Cardiac muscle cell (in vitro differentiated cells and primary cell): ENCODE data around the gene TSPAN3. TPM values are rescaled to one million over a fixed set of nuclear protein-coding genes. Genes with fewer than 3 reads are reported as not detected.

Experiments
- DNase-seq, 2 donors: peaks; one replicate each; pipeline versions ENCODE4 v3.0.0 to v3.0.0-alpha.2; 2010 to 2017; ENCODE audit warnings: low read depth in 1 of 2, low spot score in 1 of 2
- H3K27ac ChIP-seq: fragments of 200-600 bp; sonication (generic); 2 replicates; pipeline ENCODE4 v1.5.1; 2016
- H3K27me3 ChIP-seq: fragments of 200-600 bp; sonication (generic); 2 replicates; pipeline ENCODE4 v1.6.0; 2016; ENCODE audit warnings: control low read depth
- H3K36me3 ChIP-seq: fragments of 200-600 bp; sonication (generic); 2 replicates; pipeline ENCODE4 v1.5.1; 2016; ENCODE audit warnings: control low read depth
- H3K4me1 ChIP-seq: fragments of 200-600 bp; sonication (generic); 2 replicates; pipeline ENCODE4 v1.8.1; 2017; ENCODE audit warnings: low read depth, mild to moderate bottlenecking, mixed run types
- H3K4me3 ChIP-seq: fragments of 200-600 bp; sonication (generic); 2 replicates; pipeline ENCODE4 v1.5.1; 2016; ENCODE audit warnings: mild to moderate bottlenecking
- H3K9me3 ChIP-seq: fragments of 200-600 bp; sonication (generic); 2 replicates; pipeline ENCODE4 v1.5.1; 2017; ENCODE audit warnings: low read depth, mild to moderate bottlenecking, control low read depth
- CTCF ChIP-seq: IDR thresholded peaks from 2 replicates; pipeline ENCODE4 v1.5.1; 2012; ENCODE audit warnings: low read depth, mild to moderate bottlenecking, low read length
- polyA plus RNA-seq: library from polyadenylated mRNA; unstranded; fragments of >200 nt; fragmentation: Nextera tagmentation; extraction: Ambion mirVana; gene quantifications from 2 replicates; pipeline ENCODE4 v1.2.1, GENCODE V29; 2016
- total RNA-seq: library from RNA; depleted of rRNA; stranded (reverse); fragments of >200 nt; gene quantifications from 2 replicates; pipeline ENCODE4 v1.2.3, GENCODE V29; 2016

The TSPAN3 gene
- total and polyA plus RNA-seq, 2 experiments from 2014 or later, result 316 to 427 TPM

GRCh38 chr15:77010312-77010686 is 60.6 kb downstream of the TSPAN3 start:
- no peaks in the 10 kb centered on the region for H3K4me1 ChIP-seq
- H3K4me3 ChIP-seq, result no peak overlapping the region
- no peak overlapping the region for H3K27ac ChIP-seq
- no peaks in the 10 kb centered on the region for H3K27me3 ChIP-seq
- TF ChIP-seq CTCF, result no peak
- H3K9me3 ChIP-seq, result no peaks in the 10 kb centered on the region
- H3K36me3 ChIP-seq, result no peaks in the 10 kb centered on the region
- no peak for DNase-seq

DNA sequence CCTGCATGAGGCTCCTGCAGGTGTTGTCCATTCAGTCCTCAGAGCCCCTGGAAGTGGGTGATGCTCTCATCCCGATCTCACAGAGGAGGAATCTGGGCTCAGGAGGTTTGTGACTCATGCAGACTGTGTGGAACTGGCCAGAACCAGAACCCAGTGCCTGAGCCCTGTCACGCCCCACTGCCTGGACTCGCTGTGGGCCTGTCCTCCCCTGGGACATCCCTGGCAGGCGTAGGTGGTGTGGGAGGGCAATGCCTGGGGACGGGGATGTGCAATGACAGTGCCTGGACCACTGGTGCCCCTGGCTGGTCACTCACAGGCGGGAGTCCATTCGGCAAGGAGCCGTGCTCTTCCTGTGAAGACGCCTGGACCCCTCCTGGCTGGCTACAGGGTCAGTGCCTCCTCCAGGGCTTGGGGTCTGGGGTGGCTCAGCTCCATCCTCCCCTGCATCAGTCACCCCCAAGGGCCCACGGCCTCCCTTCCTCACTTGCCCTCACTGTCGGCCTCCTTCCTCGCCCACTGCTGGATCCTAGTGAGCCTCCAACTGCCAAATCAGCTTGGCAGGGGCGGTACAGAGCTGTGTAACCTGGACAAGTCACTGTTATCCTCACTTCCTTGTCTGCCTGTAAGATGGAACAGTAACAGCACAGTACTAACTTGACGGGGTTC is 61.1 kb downstream of the TSPAN3 start:
- no peak for TF ChIP-seq CTCF
- H3K4me1 ChIP-seq, result no peaks in the 10 kb centered on the region
- no peak overlapping the region for H3K27ac ChIP-seq
- H3K27me3 ChIP-seq, result no peaks in the 10 kb centered on the region
- no peak overlapping the region for H3K4me3 ChIP-seq
- H3K36me3 ChIP-seq, result no peaks in the 10 kb centered on the region
- no peak for DNase-seq
- H3K9me3 ChIP-seq, result no peaks in the 10 kb centered on the region

DNA sequence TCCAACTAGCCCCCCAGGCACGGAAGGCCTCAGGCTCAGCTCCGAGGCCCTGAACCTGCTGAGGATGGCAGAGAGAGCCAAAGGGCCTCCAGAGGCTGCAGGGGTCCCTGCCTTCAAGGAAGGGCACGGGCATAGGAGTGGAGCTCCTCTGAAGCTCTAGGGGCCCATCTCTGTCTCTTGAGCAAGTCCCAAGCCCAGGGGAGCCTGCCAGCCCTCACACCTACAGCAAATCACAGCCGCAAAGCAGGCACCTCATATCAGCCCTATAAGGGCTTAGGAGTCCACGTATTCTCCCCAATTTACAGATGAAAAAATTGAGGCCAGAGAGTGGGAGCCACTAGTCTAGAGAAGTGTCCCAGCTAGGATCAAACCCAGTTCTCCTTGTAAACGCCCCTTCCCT is 61.7 kb downstream of the TSPAN3 start:
- Histone ChIP-seq H3K4me1 (no peaks in the 10 kb centered on the region), H3K4me3 (no peak overlapping the region), H3K9me3 (no peaks in the 10 kb centered on the region), H3K36me3 (no peaks in the 10 kb centered on the region), H3K27ac (no peak overlapping the region), H3K27me3 (no peaks in the 10 kb centered on the region)
- no peak for DNase-seq
- no peak for TF ChIP-seq CTCF

- Histone ChIP-seq H3K9me3 (no peaks in the 10 kb centered on the region), H3K4me3 (no peak overlapping the region), H3K27ac (no peak overlapping the region), H3K36me3 (no peaks in the 10 kb centered on the region), H3K4me1 (no peaks in the 10 kb centered on the region), H3K27me3 (no peaks in the 10 kb centered on the region)
- TF ChIP-seq CTCF, result no peak
- DNase-seq, result no peak
Measured at GRCh38 chr15:77004189-77004588, 66.7 kb downstream of the TSPAN3 start.

DNA sequence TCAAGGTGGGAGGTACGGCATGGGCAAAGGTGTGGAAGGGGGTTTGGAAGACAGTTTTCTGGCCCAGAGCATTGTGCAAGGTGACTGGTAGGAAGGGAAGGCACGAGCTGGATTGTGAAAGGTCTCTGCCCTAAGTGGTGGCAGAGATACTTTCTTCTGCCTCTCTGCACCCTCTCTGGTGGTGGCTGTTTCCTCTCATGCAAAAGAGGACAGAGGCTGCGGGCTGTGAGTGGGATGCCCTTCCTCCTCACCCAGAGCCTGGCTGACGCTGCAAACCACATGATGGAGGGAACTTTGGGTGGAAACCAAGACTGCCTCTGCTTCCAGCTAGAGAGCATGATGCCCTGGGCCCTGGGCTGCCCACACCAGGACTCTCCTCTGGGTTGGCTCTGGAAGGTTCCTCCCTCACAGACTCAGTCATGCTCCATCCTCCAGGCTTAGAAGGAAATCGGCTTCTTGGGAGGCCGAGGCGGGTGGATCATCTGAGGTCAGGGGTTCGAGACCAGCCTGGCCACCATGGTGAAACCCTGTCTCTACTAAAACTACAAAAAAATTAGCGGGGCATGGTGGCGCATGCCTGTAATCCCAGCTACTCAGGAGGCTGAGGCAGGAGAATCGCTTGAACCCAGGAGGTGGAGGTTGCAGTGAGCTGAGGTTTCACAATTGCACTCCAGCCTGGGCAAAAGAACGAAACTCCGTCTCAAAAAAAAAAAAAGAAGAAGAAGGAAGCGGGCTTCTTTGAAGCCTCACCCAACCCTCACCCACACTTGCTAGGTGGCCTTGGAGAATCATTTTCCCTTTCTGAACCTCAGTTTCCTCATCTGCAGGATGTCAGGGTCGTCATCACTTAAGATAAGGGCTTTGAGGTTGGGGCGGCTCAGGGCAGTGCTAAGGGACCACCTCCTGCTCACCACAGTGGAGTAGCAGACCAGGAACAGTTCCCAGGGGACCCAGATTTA is 67.7 kb downstream of the TSPAN3 start:
- TF ChIP-seq CTCF, result no peak
- no peaks in the 10 kb centered on the region for H3K27me3 ChIP-seq
- no peaks in the 10 kb centered on the region for H3K9me3 ChIP-seq
- no peak overlapping the region for H3K27ac ChIP-seq
- H3K36me3 ChIP-seq, result no peaks in the 10 kb centered on the region
- no peaks in the 10 kb centered on the region for H3K4me1 ChIP-seq
- DNase-seq, result no peak
- no peak overlapping the region for H3K4me3 ChIP-seq
